Measurements from ENCODE around the gene ZNF385A.

The ZNF385A gene

DNA sequence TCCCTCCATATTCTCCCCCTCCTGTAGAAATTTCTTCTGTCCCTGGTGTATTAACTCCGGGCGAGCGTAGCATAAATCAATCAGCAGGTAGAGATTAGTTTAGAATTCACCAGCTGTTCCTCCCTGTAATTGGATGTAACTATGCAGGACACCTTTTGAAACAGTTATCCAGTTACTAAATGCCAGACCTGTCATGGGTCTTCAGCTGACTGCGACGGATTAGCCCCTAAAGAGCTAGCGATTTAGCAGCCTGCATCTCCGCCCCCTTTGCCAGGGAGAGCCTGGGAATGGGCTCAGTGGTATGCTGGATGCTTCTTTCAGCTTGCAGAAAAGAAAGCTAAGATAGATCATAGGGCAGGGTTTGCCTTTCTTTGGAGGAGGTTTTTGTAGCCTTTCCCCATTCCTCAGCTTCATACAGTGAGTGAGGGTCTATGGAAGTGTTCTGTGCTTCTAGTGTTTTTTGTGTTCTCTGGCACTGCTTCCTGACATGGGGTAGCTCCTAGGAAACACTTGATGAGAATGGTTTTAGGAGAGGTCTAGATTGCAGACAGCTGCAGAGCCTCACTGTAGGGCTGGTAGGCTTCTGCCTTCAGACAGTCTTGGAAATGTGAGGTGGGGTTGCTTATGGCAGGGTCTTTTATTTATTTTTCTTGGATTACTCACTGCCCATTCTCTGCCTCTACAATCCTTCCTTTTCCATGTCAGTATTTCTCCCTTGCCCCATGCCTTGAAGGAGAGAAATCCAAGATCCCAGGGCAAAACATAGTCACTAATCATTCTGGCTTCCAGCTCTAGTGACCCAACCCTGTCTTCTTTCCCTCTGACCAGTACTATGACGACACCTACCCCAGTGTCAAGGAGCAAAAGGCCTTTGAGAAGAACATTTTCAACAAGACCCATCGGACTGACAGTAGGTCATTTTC lies 42.9 kb downstream of the ZNF385A start:
- TF ChIP-seq, protein P1, sequence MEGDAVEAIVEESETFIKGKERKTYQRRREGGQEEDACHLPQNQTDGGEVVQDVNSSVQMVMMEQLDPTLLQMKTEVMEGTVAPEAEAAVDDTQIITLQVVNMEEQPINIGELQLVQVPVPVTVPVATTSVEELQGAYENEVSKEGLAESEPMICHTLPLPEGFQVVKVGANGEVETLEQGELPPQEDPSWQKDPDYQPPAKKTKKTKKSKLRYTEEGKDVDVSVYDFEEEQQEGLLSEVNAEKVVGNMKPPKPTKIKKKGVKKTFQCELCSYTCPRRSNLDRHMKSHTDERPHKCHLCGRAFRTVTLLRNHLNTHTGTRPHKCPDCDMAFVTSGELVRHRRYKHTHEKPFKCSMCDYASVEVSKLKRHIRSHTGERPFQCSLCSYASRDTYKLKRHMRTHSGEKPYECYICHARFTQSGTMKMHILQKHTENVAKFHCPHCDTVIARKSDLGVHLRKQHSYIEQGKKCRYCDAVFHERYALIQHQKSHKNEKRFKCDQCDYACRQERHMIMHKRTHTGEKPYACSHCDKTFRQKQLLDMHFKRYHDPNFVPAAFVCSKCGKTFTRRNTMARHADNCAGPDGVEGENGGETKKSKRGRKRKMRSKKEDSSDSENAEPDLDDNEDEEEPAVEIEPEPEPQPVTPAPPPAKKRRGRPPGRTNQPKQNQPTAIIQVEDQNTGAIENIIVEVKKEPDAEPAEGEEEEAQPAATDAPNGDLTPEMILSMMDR (IDR thresholded peaks at IDR 0.05; ENCODE audit: borderline replicate concordance, insufficient read depth, low read depth, low read length): no peak
- H3K4me3 ChIP-seq (ENCODE audit: low read depth, low read length): no peak overlapping the region

DNA sequence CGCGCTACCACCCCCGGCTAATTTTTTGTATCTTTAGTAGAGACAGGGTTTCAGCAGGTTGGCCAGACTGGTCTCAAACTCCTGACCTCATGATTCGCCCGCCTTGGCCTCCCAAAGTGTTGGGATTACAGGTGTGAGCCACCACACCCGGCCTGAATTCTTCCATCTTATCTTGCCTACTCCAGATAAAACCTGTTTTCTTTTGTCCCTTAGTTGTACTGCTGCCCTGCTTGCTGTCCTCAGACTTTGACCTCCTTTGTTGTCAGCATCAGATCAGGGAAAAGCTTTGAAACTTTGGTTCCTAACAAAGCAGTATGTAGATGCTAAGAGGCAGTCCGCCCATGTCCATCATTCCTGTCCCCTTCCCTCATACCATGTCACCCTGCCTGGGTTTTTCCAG lies 43.7 kb downstream of the ZNF385A start:
- TF ChIP-seq, protein P1 (IDR thresholded peaks at IDR 0.05; ENCODE audit: borderline replicate concordance, insufficient read depth, low read depth, low read length): no peak
- no peak overlapping the region for H3K4me3 ChIP-seq (ENCODE audit: low read depth, low read length)

DNA sequence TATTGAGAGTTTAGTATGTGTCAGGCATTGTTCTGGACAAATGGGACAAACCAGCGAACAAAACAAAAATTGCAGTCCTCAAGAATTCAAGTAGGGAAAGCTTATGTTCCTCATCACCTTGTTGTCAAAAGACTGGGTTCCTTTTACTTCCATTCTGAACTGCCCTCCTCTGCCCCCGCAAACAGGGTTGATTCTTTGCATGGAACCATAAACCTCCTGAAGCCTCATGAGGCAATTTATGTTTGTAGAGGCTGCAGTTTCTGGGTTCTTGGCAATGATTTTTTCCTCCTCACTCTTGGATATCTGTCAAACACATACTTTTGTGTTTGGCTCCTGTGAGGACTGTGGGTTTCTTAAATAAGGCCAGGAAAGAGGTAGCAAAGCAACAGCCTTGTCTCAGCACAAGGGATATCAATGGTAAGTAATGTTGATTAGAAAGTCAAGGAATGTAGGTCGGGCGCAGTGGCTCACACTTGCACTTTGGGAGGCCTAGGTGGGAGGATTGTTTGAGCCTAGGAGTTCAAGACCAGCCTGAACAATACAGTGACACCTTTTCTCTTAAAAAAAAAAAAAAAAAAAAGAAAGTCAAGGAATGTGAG lies 45.7 kb downstream of the ZNF385A start:
- TF ChIP-seq, protein P1 (IDR thresholded peaks at IDR 0.05; ENCODE audit: borderline replicate concordance, insufficient read depth, low read depth, low read length): no peak
- H3K4me3 ChIP-seq (ENCODE audit: low read depth, low read length): no peak overlapping the region

DNA sequence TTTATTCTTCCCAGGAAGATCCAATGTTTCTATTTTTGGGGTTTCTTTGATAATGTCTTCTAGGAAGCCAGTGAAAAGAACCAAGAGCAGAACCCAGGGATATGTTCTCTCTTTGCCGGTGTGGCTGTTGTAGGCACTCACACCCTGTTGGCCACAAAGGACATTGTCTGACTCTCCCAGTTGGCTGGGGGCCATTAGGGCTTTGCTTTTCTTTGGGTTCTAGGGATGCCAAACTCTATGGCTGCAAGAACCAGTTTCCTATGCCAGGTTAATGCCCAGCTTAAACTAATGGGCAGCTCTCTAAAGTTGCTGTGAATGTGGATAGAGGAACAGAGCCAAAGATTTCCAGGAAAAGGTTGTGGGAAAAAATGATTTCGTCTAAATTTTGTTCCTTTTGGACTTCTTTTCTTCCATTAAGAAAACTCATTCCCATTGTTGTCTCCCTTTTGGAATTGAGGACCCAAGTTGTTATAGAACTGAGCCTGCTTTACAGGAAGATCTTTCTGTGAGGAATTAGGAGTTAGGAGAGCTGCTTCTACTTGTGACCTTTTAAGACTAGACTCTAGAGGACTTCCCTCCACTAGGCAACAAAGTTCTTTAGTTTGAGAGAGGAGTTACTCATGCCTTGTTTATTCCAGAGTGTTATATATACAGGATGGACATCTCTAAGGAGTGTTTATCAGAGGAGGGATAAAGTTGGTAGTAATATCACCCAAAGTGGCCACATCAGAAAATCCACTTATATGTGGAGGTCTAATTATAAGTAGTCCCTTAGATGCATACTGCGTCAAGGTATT lies 46.5 kb downstream of the ZNF385A start:
- H3K4me3 ChIP-seq (ENCODE audit: low read depth, low read length): no peak overlapping the region
- TF ChIP-seq, protein P1 (IDR thresholded peaks at IDR 0.05; ENCODE audit: borderline replicate concordance, insufficient read depth, low read depth, low read length): no peak

- TF ChIP-seq, protein P1 (IDR thresholded peaks at IDR 0.05; ENCODE audit: borderline replicate concordance, insufficient read depth, low read depth, low read length): no peak
- H3K4me3 ChIP-seq (ENCODE audit: low read depth, low read length): no peak overlapping the region
Observed at GRCh38 chr12:54337280-54337842, 47.2 kb downstream of the ZNF385A start.

GRCh38 chr12:54333420-54334034 lies 51.0 kb downstream of the ZNF385A start:
- H3K4me3 ChIP-seq (ENCODE audit: low read depth, low read length): no peak overlapping the region
- TF ChIP-seq, protein P1 (IDR thresholded peaks at IDR 0.05; ENCODE audit: borderline replicate concordance, insufficient read depth, low read depth, low read length): no peak

Measured in GM12875 (cell line).